GM12878 (cell line): ENCODE results near the gene EEFSEC. TPM values are rescaled to one million over a fixed set of nuclear protein-coding genes. Genes with fewer than 3 reads are reported as not detected.

Experiments used
- ATAC-seq: fragments of 200-7000 bp; cut with Tn5 transposase; 3 replicates; pipeline ENCODE4 v1.9.1; 2020; ENCODE audit warnings: mild to moderate bottlenecking, moderate library complexity
- BruUV-seq: library from RNA; stranded (reverse); fragments of 400-500 nt; replicated peaks from 2 replicates; lab custom pipeline; 2021; lab: Mats Ljungman, UMichigan
- CTCF ChIA-PET: fragments of 300-600 bp; sonication (Branson Sonifier 250); formaldehyde crosslinking; extraction: SDS; loops from one replicate; lab custom pipeline; 2021; ENCODE audit warnings: inconsistent platforms; lab: Yijun Ruan, JAX
- POLR2A ChIA-PET: fragments of 350-600 bp; formaldehyde crosslinking; extraction: SDS; loops from one replicate; lab custom pipeline; 2021; ENCODE audit warnings: inconsistent platforms; lab: Charles Lee
- RAD21 ChIA-PET: fragments of 300-600 bp; sonication (Branson Sonifier 250); formaldehyde crosslinking; loops from one replicate; lab custom pipeline; 2023; ENCODE audit warnings: antibody characterized with exemption; ENCODE audit not compliant: unreplicated experiment; lab: Charles Lee
- SMC1A ChIA-PET: fragments of 300-600 bp; sonication (Branson Sonifier 250); formaldehyde crosslinking; loops from one replicate; lab custom pipeline; 2023; ENCODE audit not compliant: unreplicated experiment, uncharacterized antibody; lab: Charles Lee
- DNase-seq: peaks from one replicate; pipeline ENCODE4 v3.0.0-alpha.2; 2011; ENCODE audit warnings: low read depth, low spot score
- FAIRE-seq: peaks from 3 replicates; lab custom pipeline; 2011; peaks lifted over from hg19 to GRCh38; lab: Jason Lieb, UNC
- H2AFZ ChIP-seq: 2 replicates; pipeline ENCODE4 v1.6.0; 2011; ENCODE audit warnings: low read depth, low read length, control low read depth; ENCODE audit not compliant: control insufficient read depth
- H3K27ac ChIP-seq: 2 replicates; pipeline ENCODE4 v1.5.1; 2011; ENCODE audit warnings: control low read depth; ENCODE audit not compliant: control insufficient read depth, insufficient read depth
- H3K27me3 ChIP-seq, 2 experiments: replicated peaks in 1 of 2; 2 replicates each; pipeline versions ENCODE4 v1.6.0 to v1.6.1; 2011; ENCODE audit warnings: low read length in 1 of 2; ENCODE audit not compliant: control insufficient read depth in 2 of 2, insufficient read depth in 2 of 2
- H3K36me3 ChIP-seq, 2 experiments: 2 replicates each; pipeline ENCODE4 v1.5.1; 2011; ENCODE audit warnings: low read length in 1 of 2; ENCODE audit not compliant: control insufficient read depth in 2 of 2, insufficient read depth in 2 of 2
- H3K4me1 ChIP-seq: 2 replicates; pipeline ENCODE4 v1.6.1; 2011; ENCODE audit warnings: mild to moderate bottlenecking, low read length, moderate library complexity, mixed read lengths; ENCODE audit not compliant: control insufficient read depth, insufficient read depth
- H3K4me2 ChIP-seq: 2 replicates; pipeline ENCODE4 v1.6.0; 2011; ENCODE audit warnings: control low read depth; ENCODE audit not compliant: control insufficient read depth, insufficient read depth
- H3K4me3 ChIP-seq: fragments of 200-600 bp; sonication (generic); 2 replicates; pipeline ENCODE4 v1.5.1; 2016
- H3K79me2 ChIP-seq: 2 replicates; pipeline ENCODE4 v1.6.0; 2011; ENCODE audit warnings: low read length; ENCODE audit not compliant: control insufficient read depth, insufficient read depth
- H3K9ac ChIP-seq: 2 replicates; pipeline ENCODE4 v1.8.0; 2011; ENCODE audit warnings: low read length, control low read depth, mixed read lengths; ENCODE audit not compliant: control insufficient read depth, insufficient read depth
- H3K9me3 ChIP-seq: replicated peaks from 3 replicates; pipeline ENCODE4 v1.5.1; 2011; ENCODE audit warnings: mild to moderate bottlenecking, low read length; ENCODE audit not compliant: control insufficient read depth, insufficient read depth
- H4K20me1 ChIP-seq: 2 replicates; pipeline ENCODE4 v1.6.0; 2011; ENCODE audit not compliant: control insufficient read depth, insufficient read depth
- BHLHE40 ChIP-seq, 2 experiments: fragments of 450-650 bp in 1 of 2; IDR thresholded peaks; 2 replicates each; pipeline ENCODE4 v1.6.1; 2011 to 2017; ENCODE audit warnings: low read depth in 2 of 2, borderline replicate concordance in 1 of 2, improper control_type of control experiment in 1 of 2, low read length in 1 of 2, mild to moderate bottlenecking in 1 of 2
- CHD1 ChIP-seq: IDR thresholded peaks from 2 replicates; pipeline ENCODE4 v1.6.1; 2012; ENCODE audit warnings: low read depth, low read length, improper control_type of control experiment
- FOXK2 ChIP-seq: fragments of 450-650 bp; IDR thresholded peaks from 2 replicates; pipeline ENCODE4 v1.6.1; 2017; ENCODE audit warnings: mild to moderate bottlenecking, moderate library complexity
- HDGF ChIP-seq: fragments of 450-650 bp; IDR thresholded peaks from 2 replicates; pipeline ENCODE4 v1.6.1; 2016; ENCODE audit warnings: antibody characterized with exemption
- LARP7 ChIP-seq: fragments of 450-650 bp; IDR thresholded peaks from 2 replicates; pipeline ENCODE4 v1.6.1; 2017; ENCODE audit warnings: mild to moderate bottlenecking
- MEF2B ChIP-seq: fragments of 450-650 bp; IDR thresholded peaks from 2 replicates; pipeline ENCODE4 v1.6.1; 2018; ENCODE audit warnings: mild to moderate bottlenecking, moderate library complexity; ENCODE audit not compliant: partially characterized antibody, poor library complexity, severe bottlenecking
- NR2C1 ChIP-seq: fragments of 450-650 bp; IDR thresholded peaks from 2 replicates; pipeline ENCODE4 v1.6.1; 2017; ENCODE audit warnings: antibody characterized with exemption, mild to moderate bottlenecking, moderate library complexity
- RELA ChIP-seq: fragments of 450-650 bp; IDR thresholded peaks from 2 replicates; pipeline ENCODE4 v1.8.0; 2014; ENCODE audit warnings: borderline replicate concordance; ENCODE audit not compliant: partially characterized antibody
- RELB ChIP-seq: fragments of 450-650 bp; IDR thresholded peaks from 2 replicates; pipeline ENCODE4 v1.6.1; 2017; ENCODE audit warnings: low read depth, mild to moderate bottlenecking, moderate library complexity
- TBL1XR1 ChIP-seq: IDR thresholded peaks from 2 replicates; pipeline ENCODE4 v1.6.1; 2012; ENCODE audit warnings: low read depth, low read length, improper control_type of control experiment
- ZNF207 ChIP-seq: fragments of 450-650 bp; IDR thresholded peaks from 2 replicates; pipeline ENCODE4 v1.6.1; 2014; ENCODE audit warnings: antibody characterized with exemption, mild to moderate bottlenecking, borderline replicate concordance
- WGBS: methylation state at CpG from one replicate; pipeline ENCODE4 v1.1.6; 2016; ENCODE audit warnings: low lambda C conversion rate; ENCODE audit not compliant: insufficient replicate concordance, insufficient coverage; ENCODE audit errors: missing lambda C conversion rate; 5-methylcytosine and 5-hydroxymethylcytosine counted together
- in situ Hi-C: fragments of 300-500 bp; cut with MboI; formaldehyde crosslinking; loops from 9 replicates; pipeline ENCODE4 v1.14.3; 2018; ENCODE audit warnings: mixed read lengths
- intact Hi-C: fragments of 100-400 bp; cut with micrococcal nuclease; formaldehyde crosslinking; loops from one replicate; pipeline ENCODE4 v1.14.2; 2022; ENCODE audit not compliant: unreplicated experiment
- polyA plus RNA-seq, 11 experiments: library from polyadenylated mRNA; depleted of rRNA in 4 of 11; unstranded in 6 of 11; stranded (reverse) in 5 of 11; fragments of >200 nt; fragmentation: Nextera tagmentation in 4 of 11; fragmentation: Illumina TruSeq in 1 of 11; extraction: Ambion mirVana in 4 of 11; extraction: Trizol in 1 of 11; gene quantifications; 1 replicate in 1 of 11; 2 replicates in 10 of 11; pipeline versions ENCODE4 v1.2.1 to v1.2.3, GENCODE V29; 2011 to 2016; ENCODE audit warnings: inconsistent platforms in 2 of 11, missing spikeins in 2 of 11, low read depth in 1 of 11
- total RNA-seq, 4 experiments: library from RNA; depleted of rRNA in 3 of 4; stranded (reverse); fragments of >200 nt in 3 of 4; fragmentation: Illumina TruSeq in 1 of 4; extraction: Trizol in 1 of 4; gene quantifications; 2 replicates each; pipeline versions ENCODE4 v1.2.1 to v1.2.3, GENCODE V29; 2013 to 2021
- TF ChIP-seq, protein P1 (sequence below): IDR thresholded peaks from 2 replicates; pipeline ENCODE4 v1.6.1; 2011; ENCODE audit warnings: borderline replicate concordance, low read depth, mild to moderate bottlenecking, moderate library complexity, mixed read lengths, low read length; ENCODE audit not compliant: insufficient read depth; ENCODE audit errors: extremely low read length
- TF ChIP-seq, protein P2 (sequence below): fragments of 450-650 bp; IDR thresholded peaks from 2 replicates; pipeline ENCODE4 v1.6.1; 2017; ENCODE audit warnings: mild to moderate bottlenecking, moderate library complexity

The EEFSEC gene
- total and polyA plus RNA-seq, 10 of the 15 experiments (the other 5 are each of a cell fraction or from before 2014, with no cell fraction given), result 0.29 to 29.1 (median 16.1) TPM

- ChIA-PET POLR2A (no interaction called here), SMC1A (no interaction called here), RAD21 (no interaction called here)
- Histone ChIP-seq H4K20me1 (no peaks in the 10 kb centered on the region), H3K9me3 (no peaks in the 10 kb centered on the region), H3K9ac (no peak overlapping the region), H3K79me2 (no peaks in the 10 kb centered on the region), H3K4me1 (0 out of 2 replicates have a peak, but pooled peaks cover 1% of the 10 kb centered on the region), H2AFZ (no peak overlapping the region)
- no TSS peak for BruUV-seq
- intact Hi-C loops, result no loop called here
- TF ChIP-seq ZNF207, result no peak
- no peak for TF ChIP-seq CHD1
- no peak for TF ChIP-seq NR2C1
- no peak for TF ChIP-seq MEF2B
- TF ChIP-seq, protein P1, sequence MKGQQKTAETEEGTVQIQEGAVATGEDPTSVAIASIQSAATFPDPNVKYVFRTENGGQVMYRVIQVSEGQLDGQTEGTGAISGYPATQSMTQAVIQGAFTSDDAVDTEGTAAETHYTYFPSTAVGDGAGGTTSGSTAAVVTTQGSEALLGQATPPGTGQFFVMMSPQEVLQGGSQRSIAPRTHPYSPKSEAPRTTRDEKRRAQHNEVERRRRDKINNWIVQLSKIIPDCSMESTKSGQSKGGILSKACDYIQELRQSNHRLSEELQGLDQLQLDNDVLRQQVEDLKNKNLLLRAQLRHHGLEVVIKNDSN, result no peak
- no peak for TF ChIP-seq LARP7
- no peak for TF ChIP-seq TBL1XR1
- no peak for TF ChIP-seq RELB
- no peak for TF ChIP-seq BHLHE40 (IDR thresholded peaks at IDR 0.05; ENCODE audit: borderline replicate concordance in 1 of 2, low read depth in 2 of 2, low read length in 1 of 2)
- no peak for TF ChIP-seq HDGF
- TF ChIP-seq, protein P2, sequence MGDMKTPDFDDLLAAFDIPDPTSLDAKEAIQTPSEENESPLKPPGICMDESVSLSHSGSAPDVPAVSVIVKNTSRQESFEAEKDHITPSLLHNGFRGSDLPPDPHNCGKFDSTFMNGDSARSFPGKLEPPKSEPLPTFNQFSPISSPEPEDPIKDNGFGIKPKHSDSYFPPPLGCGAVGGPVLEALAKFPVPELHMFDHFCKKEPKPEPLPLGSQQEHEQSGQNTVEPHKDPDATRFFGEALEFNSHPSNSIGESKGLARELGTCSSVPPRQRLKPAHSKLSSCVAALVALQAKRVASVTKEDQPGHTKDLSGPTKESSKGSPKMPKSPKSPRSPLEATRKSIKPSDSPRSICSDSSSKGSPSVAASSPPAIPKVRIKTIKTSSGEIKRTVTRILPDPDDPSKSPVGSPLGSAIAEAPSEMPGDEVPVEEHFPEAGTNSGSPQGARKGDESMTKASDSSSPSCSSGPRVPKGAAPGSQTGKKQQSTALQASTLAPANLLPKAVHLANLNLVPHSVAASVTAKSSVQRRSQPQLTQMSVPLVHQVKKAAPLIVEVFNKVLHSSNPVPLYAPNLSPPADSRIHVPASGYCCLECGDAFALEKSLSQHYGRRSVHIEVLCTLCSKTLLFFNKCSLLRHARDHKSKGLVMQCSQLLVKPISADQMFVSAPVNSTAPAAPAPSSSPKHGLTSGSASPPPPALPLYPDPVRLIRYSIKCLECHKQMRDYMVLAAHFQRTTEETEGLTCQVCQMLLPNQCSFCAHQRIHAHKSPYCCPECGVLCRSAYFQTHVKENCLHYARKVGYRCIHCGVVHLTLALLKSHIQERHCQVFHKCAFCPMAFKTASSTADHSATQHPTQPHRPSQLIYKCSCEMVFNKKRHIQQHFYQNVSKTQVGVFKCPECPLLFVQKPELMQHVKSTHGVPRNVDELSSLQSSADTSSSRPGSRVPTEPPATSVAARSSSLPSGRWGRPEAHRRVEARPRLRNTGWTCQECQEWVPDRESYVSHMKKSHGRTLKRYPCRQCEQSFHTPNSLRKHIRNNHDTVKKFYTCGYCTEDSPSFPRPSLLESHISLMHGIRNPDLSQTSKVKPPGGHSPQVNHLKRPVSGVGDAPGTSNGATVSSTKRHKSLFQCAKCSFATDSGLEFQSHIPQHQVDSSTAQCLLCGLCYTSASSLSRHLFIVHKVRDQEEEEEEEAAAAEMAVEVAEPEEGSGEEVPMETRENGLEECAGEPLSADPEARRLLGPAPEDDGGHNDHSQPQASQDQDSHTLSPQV, result no peak
- TF ChIP-seq RELA, result no peak
- no peak for TF ChIP-seq FOXK2
- TF ChIP-seq, all 136 proteins: peak for 0
- no peak overlapping the region for H3K4me2 ChIP-seq
- no peak overlapping the region for H3K27ac ChIP-seq
- FAIRE-seq, result no peak
- DNase-seq, result no peak
- H3K4me3 ChIP-seq, result no peak overlapping the region
- in situ Hi-C loops, result no loop called here
- CTCF ChIA-PET, result no interaction called here
- no peaks in the 10 kb centered on the region for H3K27me3 ChIP-seq
- 73% methylated on average over 2 of the region's 2 CpGs for WGBS
- no peak for ATAC-seq
- H3K36me3 ChIP-seq, result no peaks in the 10 kb centered on the region
Observed at GRCh38 chr3:128366136-128366535, 212.9 kb downstream of the EEFSEC start.
